Ascending aorta (tissue), 2 donors: ENCODE data around the gene TRERF1. TPM values are rescaled to one million over a fixed set of nuclear protein-coding genes. Genes with fewer than 3 reads are reported as not detected.

Experiments used
- DNase-seq, 2 donors: peaks; one replicate each; pipeline ENCODE4 v3.0.0-alpha.2; 2019; ENCODE audit warnings: low spot score in 2 of 2
- H3K27ac ChIP-seq, 2 donors: fragments of 200-600 bp; sonication (generic); one replicate each; pipeline ENCODE4 v1.5.1; 2016 to 2017; ENCODE audit warnings: mild to moderate bottlenecking in 1 of 2
- H3K27me3 ChIP-seq: fragments of 200-600 bp; sonication (generic); one replicate; pipeline ENCODE4 v1.5.1; 2017
- H3K36me3 ChIP-seq, 2 donors: fragments of 200-600 bp; sonication (generic); one replicate each; pipeline ENCODE4 v1.5.1; 2016
- H3K4me1 ChIP-seq, 2 donors: fragments of 200-600 bp; sonication (generic); one replicate each; pipeline ENCODE4 v1.5.1; 2016 to 2017; ENCODE audit warnings: mild to moderate bottlenecking in 1 of 2
- H3K4me3 ChIP-seq, 2 donors: fragments of 200-600 bp; sonication (generic); one replicate each; pipeline ENCODE4 v1.5.1; 2016 to 2017; ENCODE audit warnings: mild to moderate bottlenecking in 1 of 2
- H3K9me3 ChIP-seq, 2 donors: fragments of 200-600 bp; sonication (generic); one replicate each; pipeline ENCODE4 v1.5.1; 2016
- intact Hi-C: fragments of 100-400 bp; cut with DNase I; formaldehyde crosslinking; loops from one replicate; pipeline ENCODE4 v1.15.1; 2023
- total RNA-seq: library from RNA; depleted of rRNA; stranded (reverse); fragments of >200 nt; gene quantifications from one replicate; pipeline ENCODE4 v1.1.0, GENCODE V29; 2016
- TF ChIP-seq, protein P1 (sequence below), 3 experiments: fragments of 200-600 bp in 2 of 3; fragments of 450-650 bp in 1 of 3; sonication (generic) in 2 of 3; IDR thresholded peaks; one replicate each; pipeline ENCODE4 v1.5.1; 2016 to 2019; ENCODE audit warnings: antibody characterized with exemption in 3 of 3, mild to moderate bottlenecking in 1 of 3, moderate library complexity in 1 of 3

The TRERF1 gene
- total RNA-seq, 1 donor from 2014 or later = 34.1 TPM

DNA sequence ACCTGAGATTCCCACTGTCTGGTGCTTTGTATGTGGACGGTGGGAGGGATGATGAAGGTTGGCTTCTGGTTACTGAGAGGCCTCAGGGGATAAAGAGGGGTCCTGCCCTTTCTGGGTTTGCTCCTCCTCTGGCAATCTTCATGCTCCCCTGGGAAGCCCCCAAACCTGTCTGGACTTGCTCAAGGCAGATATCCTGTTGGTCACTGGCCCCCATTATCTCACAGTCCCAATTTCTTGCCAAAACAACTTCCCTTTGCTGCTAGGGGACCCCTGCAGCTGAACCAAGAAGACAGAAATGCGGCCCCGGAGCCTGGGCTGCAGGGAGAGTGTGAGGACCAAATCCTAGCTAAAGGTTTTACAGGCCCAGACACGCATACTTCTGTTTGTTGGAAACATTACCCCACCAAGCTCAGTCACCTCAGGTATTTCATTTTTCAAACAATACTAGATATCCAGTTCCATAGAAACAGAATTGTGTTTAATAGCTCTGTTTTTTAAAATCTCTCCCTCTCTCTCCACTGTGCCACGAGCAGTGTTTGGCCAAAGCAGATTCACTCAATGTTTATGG, 170.7 kb downstream of the TRERF1 start:
- TF ChIP-seq, protein P1, sequence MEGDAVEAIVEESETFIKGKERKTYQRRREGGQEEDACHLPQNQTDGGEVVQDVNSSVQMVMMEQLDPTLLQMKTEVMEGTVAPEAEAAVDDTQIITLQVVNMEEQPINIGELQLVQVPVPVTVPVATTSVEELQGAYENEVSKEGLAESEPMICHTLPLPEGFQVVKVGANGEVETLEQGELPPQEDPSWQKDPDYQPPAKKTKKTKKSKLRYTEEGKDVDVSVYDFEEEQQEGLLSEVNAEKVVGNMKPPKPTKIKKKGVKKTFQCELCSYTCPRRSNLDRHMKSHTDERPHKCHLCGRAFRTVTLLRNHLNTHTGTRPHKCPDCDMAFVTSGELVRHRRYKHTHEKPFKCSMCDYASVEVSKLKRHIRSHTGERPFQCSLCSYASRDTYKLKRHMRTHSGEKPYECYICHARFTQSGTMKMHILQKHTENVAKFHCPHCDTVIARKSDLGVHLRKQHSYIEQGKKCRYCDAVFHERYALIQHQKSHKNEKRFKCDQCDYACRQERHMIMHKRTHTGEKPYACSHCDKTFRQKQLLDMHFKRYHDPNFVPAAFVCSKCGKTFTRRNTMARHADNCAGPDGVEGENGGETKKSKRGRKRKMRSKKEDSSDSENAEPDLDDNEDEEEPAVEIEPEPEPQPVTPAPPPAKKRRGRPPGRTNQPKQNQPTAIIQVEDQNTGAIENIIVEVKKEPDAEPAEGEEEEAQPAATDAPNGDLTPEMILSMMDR (IDR thresholded peaks at IDR 0.05) = no peak
- Histone ChIP-seq H3K4me3 (no peak overlapping the region), H3K27me3 (no peaks in the 10 kb centered on the region), H3K27ac (no peak overlapping the region), H3K36me3 (no peaks in the 10 kb centered on the region), H3K9me3 (no peaks in the 10 kb centered on the region), H3K4me1 (peaks cover 0 to 11% of the 10 kb centered on the region in 2 donors)
- intact Hi-C loops = no loop called here
- no peak for DNase-seq

DNA sequence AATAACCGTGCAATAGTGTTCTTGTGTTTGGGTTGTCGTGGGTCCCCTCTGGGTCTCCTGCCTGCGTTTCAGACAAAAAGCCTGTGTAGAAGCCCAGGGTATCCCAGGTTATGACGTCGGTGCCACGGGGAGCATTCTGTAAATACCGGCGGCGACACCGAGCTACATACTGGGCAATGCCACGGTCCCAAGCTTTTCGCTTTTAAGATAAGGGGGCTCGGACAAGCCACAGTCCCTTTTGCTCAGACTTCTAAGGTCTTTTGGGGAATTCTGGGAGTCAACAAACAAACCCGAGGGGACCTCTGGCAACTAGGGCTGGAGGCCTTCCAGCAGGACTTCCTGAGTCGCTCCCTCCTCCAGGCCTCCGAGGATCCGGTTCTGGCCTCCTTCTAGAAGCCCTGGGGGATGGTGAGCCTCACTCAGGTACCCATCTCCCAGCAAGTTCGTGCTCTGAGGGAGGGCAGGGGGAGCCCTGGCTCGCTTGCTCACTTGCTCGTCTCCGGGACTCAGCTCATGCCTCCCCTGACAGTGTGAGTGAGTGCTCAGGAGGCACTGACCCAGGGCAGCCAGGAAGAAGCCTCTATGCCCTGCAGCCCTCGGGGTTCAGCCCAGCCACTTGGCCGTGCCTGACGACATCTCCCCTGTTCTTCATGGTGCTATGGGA, 171.6 kb downstream of the TRERF1 start:
- TF ChIP-seq, protein P1 (IDR thresholded peaks at IDR 0.05) = no peak
- no peak for DNase-seq
- intact Hi-C loops = no loop called here
- no peaks in the 10 kb centered on the region for H3K27me3 ChIP-seq
- no peaks in the 10 kb centered on the region for H3K36me3 ChIP-seq
- peak overlapping the region in 1 of 2 donors; percentile 14 for H3K27ac ChIP-seq
- peak overlapping the region in 1 of 2 donors; percentile 47 for H3K4me3 ChIP-seq
- H3K4me1 ChIP-seq = peaks cover 0 to 11% of the 10 kb centered on the region in 2 donors
- no peaks in the 10 kb centered on the region for H3K9me3 ChIP-seq

DNA sequence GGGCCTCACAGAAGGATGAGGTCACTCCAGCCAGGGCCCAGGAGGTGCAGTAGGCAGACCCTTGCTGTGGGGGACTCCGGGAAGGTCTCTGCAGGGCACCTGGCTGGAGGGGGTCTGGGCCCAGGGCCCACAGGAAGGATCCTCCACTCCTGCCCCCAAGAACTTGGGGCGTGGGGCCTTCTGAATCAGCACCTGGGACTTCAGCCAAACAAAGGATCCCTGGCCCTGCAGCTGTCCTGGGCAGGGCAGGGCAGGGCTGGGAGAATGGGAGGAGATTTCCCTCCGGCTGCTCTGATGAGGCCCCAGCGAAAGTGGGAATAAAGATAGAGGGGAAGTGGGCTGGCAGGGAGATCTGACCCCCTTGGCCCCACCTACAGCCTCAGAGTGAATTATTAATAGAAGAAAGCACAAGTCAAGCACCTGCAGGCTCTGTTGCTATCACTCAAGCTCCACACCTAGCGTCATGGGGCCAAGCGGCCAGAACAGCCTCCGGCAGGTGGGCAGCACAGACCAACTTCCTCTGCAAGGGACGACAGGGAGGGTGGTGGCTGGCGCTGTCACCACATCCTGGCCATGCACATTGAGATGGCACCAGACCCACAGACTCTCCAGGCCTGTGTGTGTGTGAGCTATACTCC, 172.5 kb downstream of the TRERF1 start:
- Histone ChIP-seq H3K9me3 (no peaks in the 10 kb centered on the region), H3K36me3 (no peaks in the 10 kb centered on the region), H3K27ac (no peak overlapping the region), H3K27me3 (no peaks in the 10 kb centered on the region), H3K4me1 (peaks cover 0 to 11% of the 10 kb centered on the region in 2 donors), H3K4me3 (no peak overlapping the region)
- intact Hi-C loops = no loop called here
- TF ChIP-seq, protein P1 (IDR thresholded peaks at IDR 0.05) = no peak
- DNase-seq = no peak

DNA sequence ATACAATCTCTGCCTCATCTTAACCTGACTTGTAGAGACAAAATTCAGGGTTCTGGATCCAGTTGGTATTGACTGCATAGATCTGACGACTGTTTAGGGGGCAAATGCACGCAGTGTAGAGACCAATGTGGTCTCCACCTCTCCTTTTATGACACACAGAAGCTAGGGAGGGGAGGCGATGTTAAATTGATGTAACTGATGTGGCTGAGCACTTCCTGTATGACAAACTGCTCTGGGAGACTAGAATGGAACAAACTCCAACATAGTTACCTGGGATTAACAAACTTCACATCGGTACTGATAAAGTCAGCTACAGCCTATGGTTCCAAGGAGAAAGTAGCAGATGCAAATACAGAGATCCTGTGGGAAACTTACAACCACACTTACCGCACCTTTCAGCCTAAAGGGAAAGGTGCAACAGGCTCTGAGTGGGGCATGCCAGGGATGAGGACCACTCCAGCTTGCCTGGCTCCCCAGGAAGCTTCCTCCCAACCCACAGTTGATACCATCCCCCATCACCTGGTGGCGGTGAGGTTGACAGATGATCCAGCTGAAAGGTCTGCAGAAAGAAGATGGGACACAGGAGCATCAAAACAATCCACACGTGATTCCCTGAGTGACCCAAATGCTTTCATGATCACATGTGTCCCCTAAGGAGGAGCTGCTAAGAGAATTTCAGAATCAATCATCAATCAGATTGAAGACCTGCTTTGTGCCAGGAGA, 173.4 kb downstream of the TRERF1 start:
- TF ChIP-seq, protein P1 (IDR thresholded peaks at IDR 0.05) = no peak
- DNase-seq = no peak
- H3K36me3 ChIP-seq = no peaks in the 10 kb centered on the region
- H3K27me3 ChIP-seq = no peaks in the 10 kb centered on the region
- no peak overlapping the region for H3K27ac ChIP-seq
- no peak overlapping the region for H3K4me3 ChIP-seq
- H3K9me3 ChIP-seq = no peaks in the 10 kb centered on the region
- H3K4me1 ChIP-seq = peaks cover 0 to 11% of the 10 kb centered on the region in 2 donors
- intact Hi-C loops = no loop called here

DNA sequence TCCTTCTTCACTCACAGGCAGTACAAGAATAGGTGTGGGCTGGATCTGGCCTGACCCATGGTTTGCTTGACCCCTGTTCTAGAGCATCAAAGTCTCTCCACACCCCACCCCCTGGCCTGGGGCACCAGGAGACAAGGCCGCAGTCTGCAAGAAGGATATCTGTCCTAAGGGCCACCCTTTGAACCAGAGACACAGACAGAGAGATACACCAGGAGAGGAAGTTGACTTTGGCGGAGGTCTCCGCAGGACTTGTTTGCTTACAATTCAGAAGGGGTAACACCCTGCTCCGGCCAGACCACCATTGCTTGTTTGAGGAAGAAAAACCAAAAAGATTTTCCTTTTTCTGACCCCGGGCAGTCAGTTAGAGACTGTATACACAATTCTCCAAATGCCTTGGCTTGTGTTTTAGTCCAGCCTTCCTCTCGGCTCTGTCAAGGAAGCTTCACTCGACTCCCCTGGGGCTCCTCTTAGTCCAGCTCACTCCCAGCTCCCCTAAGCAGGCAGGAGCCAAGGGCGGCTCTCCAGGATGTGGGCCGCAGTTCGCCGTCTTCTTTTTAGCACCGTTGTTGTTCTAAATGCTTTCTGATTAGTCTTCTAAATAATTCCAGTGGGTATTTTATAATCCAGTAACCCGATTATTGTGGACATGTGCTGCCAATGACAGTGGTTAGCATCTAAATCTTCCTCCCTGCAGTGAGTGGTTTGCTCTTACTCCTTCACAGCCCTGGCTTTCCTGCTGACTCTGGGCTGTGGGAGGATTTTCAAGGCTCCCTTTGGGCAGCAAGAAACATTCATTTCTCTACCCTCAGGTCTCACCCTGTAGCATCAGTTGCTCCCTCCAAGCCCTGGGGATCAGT, 175.5 kb downstream of the TRERF1 start:
- no peak for DNase-seq

More for the DNA sequence above, 175.5 kb downstream of the TRERF1 start:
- intact Hi-C loops = no loop called here
- H3K4me3 ChIP-seq = no peak overlapping the region
- no peaks in the 10 kb centered on the region for H3K36me3 ChIP-seq
- TF ChIP-seq, protein P1 (IDR thresholded peaks at IDR 0.05) = no peak
- H3K9me3 ChIP-seq = no peaks in the 10 kb centered on the region
- no peaks in the 10 kb centered on the region for H3K27me3 ChIP-seq
- peaks cover 0 to 11% of the 10 kb centered on the region in 2 donors for H3K4me1 ChIP-seq
- peak overlapping the region in 1 of 2 donors; percentile 56 for H3K27ac ChIP-seq
